GM18858 (cell line): Measurements from ENCODE around the gene CFAP65.

Experiments used
- ATAC-seq: cut with Tn5 transposase; IDR thresholded peaks from one replicate; pipeline ENCODE4 v1.9.1; 2021; ENCODE audit not compliant: unreplicated experiment

The CFAP65 gene

GRCh38 chr2:219017201-219017931, 23.9 kb downstream of the CFAP65 start:
- no peak for ATAC-seq

- no peak for ATAC-seq
These were observed 24.6 kb downstream of the CFAP65 start for GRCh38 chr2:219016721-219017120.

GRCh38 chr2:219010873-219011272, 30.4 kb downstream of the CFAP65 start:
- ATAC-seq: no peak

GRCh38 chr2:219010162-219010756, 31.1 kb downstream of the CFAP65 start:
- ATAC-seq: no peak

- ATAC-seq: no peak
These were observed 32.0 kb downstream of the CFAP65 start for GRCh38 chr2:219009294-219009693.

GRCh38 chr2:219003979-219004378, 37.3 kb downstream of the CFAP65 start:
- no peak for ATAC-seq

GRCh38 chr2:219003267-219003634, 38.1 kb downstream of the CFAP65 start:
- ATAC-seq: no peak

- ATAC-seq: no peak
These were observed 38.7 kb downstream of the CFAP65 start for GRCh38 chr2:219002395-219003266.

- no peak for ATAC-seq
These were observed 39.5 kb downstream of the CFAP65 start for GRCh38 chr2:219001577-219002394.

- ATAC-seq: no peak
These were observed 40.2 kb downstream of the CFAP65 start for GRCh38 chr2:219001100-219001576.

- ATAC-seq: no peak
These were observed 40.8 kb downstream of the CFAP65 start for GRCh38 chr2:219000569-219000960.

- no peak for ATAC-seq
These were observed 41.3 kb downstream of the CFAP65 start for GRCh38 chr2:218999881-219000568.

GRCh38 chr2:218999021-218999880, 42.1 kb downstream of the CFAP65 start:
- no peak for ATAC-seq

GRCh38 chr2:218998414-218999002, 42.8 kb downstream of the CFAP65 start:
- no peak for ATAC-seq

- no peak for ATAC-seq
These were observed 43.6 kb downstream of the CFAP65 start for GRCh38 chr2:218997731-218998130.

- ATAC-seq: no peak
These were observed 44.4 kb downstream of the CFAP65 start for GRCh38 chr2:218996937-218997336.

GRCh38 chr2:218995972-218996711, 45.2 kb downstream of the CFAP65 start:
- ATAC-seq: no peak

GRCh38 chr2:218995561-218995960, 45.8 kb downstream of the CFAP65 start:
- no peak for ATAC-seq
